Measurements from ENCODE around the gene MYH7.
A peak's percentile ranks its signal among the peaks of the same experiment; 100 is the strongest.

Gene MYH7

DNA sequence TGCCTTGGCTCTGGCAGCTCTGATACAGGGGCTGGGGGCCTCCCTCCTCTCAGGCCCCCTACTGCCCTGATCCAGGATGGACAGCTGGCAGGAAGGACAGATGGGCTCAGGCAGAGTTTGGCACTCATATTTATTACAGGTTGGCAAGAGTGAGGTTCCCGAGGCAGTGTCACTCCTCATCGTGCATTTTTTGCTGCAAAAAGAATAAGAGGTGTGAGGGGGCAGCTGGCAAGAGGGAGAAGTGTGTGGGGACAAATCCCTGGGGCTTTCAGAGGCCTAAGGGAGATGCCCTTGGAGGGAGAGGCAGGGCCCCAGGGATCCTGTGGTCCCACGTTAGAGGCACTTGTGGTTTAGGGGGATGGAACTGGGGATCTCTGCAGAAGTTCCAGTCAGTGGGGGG lies 53.6 kb downstream of the MYH7 start:
- H3K9ac ChIP-seq (ENCODE audit: low read length), result no peak overlapping the region
- H3K36me3 ChIP-seq (ENCODE audit: control insufficient read depth, insufficient read depth, low read length, severe bottlenecking), result no peaks in the 10 kb centered on the region
- H3K27me3 ChIP-seq (replicated peaks; ENCODE audit: control insufficient read depth, insufficient read depth, low read length), result peaks cover 75% of the 10 kb centered on the region
- H3K4me1 ChIP-seq (ENCODE audit: control insufficient read depth, insufficient read depth, low read length), result no peaks in the 10 kb centered on the region
- no peaks in the 10 kb centered on the region for H3K9me3 ChIP-seq (ENCODE audit: control insufficient read depth, low read length)
- DNase-seq (ENCODE audit: low read depth), result no peak
- no peak overlapping the region for H3K4me3 ChIP-seq (ENCODE audit: low read length)

DNA sequence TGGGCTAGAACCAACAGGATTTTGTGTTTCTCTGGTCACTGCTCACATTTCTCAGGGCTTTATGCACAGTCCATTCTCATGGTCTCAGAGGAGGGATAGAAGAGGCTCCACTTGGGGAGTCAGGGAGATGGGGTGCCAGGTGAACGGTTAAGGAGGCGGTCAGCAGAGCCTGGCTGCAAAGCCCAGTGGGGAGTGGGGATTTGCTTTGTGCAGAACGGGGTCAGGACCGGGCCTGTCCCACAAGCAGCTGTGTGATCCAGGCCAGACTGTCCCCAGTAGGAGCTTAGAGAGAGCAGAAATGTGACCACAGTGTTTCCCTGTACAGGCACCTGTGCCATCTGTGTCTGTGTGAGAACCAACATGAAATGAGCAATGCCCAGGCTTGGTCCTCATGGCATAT lies 54.5 kb downstream of the MYH7 start:
- Histone ChIP-seq H3K36me3 (ENCODE audit: control insufficient read depth, insufficient read depth, low read length, severe bottlenecking) (no peaks in the 10 kb centered on the region), H3K4me1 (ENCODE audit: control insufficient read depth, insufficient read depth, low read length) (no peaks in the 10 kb centered on the region), H3K27me3 (replicated peaks; ENCODE audit: control insufficient read depth, insufficient read depth, low read length) (peaks cover 75% of the 10 kb centered on the region), H3K9me3 (ENCODE audit: control insufficient read depth, low read length) (no peaks in the 10 kb centered on the region), H3K9ac (ENCODE audit: low read length) (no peak overlapping the region), H3K4me3 (ENCODE audit: low read length) (no peak overlapping the region)
- DNase-seq (ENCODE audit: low read depth), result no peak

DNA sequence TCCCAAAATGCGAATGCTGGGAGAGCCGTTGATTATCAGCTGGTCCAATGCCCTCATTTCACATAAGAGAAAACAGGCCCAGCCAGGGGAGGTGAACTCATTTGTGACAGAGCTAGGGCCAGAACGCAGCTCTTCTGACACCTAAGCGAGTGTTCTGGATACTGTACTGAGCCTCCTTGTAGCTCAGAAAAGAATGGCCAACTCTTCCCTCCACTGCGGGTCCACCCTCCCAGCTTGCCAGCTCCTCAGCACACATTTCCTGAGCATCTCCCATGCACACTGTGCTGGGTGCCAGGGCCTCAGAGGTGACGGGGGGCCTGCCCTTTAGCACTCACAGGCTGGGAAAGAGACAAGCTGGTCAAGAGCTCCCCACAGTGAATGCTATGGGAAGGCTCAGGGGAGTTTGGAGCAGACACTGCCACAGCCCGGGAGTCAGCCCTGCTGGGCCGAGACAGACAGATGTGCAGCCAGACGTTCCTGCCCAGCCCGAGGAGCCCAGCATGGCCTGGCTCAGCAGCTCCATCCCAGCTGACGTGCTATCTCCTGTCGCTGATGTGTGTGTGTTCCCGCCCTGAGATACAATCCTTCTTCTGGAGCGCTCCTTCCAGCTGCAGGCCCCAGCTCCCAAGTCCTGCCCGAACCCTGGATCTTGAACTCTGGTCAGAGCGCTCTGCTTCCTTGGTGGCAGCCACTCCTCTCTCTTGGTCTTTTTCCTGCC lies 55.1 kb downstream of the MYH7 start:
- Histone ChIP-seq H3K9me3 (ENCODE audit: control insufficient read depth, low read length) (no peaks in the 10 kb centered on the region), H3K27me3 (replicated peaks; ENCODE audit: control insufficient read depth, insufficient read depth, low read length) (peaks cover 74% of the 10 kb centered on the region), H3K9ac (ENCODE audit: low read length) (no peak overlapping the region), H3K4me1 (ENCODE audit: control insufficient read depth, insufficient read depth, low read length) (no peaks in the 10 kb centered on the region), H3K4me3 (ENCODE audit: low read length) (no peak overlapping the region), H3K36me3 (ENCODE audit: control insufficient read depth, insufficient read depth, low read length, severe bottlenecking) (no peaks in the 10 kb centered on the region)
- DNase-seq (ENCODE audit: low read depth), result no peak

DNA sequence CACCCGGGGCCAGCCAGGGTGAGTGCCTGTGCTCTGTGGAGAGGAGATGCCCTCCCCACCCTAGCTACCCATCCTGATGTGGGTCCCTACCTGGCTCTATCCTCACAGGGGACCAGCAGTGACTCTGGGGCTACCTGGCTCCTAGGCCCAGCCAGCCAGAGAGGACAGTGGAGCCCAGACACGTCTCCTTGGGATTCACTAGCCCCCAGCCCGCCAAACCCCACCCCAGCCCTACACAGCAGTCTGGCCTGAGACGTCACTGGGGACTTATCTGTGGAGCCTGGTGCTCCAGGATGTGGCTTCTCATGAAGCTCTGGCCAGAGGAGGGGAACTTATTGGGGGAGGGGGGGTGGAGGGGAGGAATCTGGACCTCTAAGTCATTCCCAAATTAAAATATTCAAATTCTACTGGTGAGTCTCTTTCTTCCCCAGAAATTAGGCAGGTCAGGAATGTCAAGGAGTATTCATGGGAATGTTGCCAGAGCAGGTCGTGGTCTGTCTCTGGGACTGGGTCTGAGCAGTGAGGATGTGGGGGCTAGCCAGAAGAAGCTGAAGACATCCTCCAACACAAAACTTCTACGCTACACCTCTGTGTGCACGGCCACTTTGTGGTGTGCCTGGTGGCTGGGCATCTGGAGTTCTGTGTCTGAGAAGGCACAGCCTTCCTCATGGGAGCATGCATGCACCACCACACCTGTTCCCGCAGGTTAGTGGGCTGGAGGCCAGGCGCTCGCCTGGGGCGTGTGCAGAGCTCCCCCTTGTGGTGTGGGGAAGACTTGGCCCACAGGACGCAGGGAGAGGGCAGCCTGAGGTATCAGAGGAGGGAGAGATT lies 55.9 kb downstream of the MYH7 start:
- H3K27me3 ChIP-seq (replicated peaks; ENCODE audit: control insufficient read depth, insufficient read depth, low read length), result peaks cover 69% of the 10 kb centered on the region
- H3K9me3 ChIP-seq (ENCODE audit: control insufficient read depth, low read length), result no peaks in the 10 kb centered on the region
- H3K4me1 ChIP-seq (ENCODE audit: control insufficient read depth, insufficient read depth, low read length), result no peaks in the 10 kb centered on the region
- H3K9ac ChIP-seq (ENCODE audit: low read length), result no peak overlapping the region
- peak; percentile 75 for DNase-seq (ENCODE audit: low read depth)
- H3K36me3 ChIP-seq (ENCODE audit: control insufficient read depth, insufficient read depth, low read length, severe bottlenecking), result no peaks in the 10 kb centered on the region
- H3K4me3 ChIP-seq (ENCODE audit: low read length), result no peak overlapping the region

DNA sequence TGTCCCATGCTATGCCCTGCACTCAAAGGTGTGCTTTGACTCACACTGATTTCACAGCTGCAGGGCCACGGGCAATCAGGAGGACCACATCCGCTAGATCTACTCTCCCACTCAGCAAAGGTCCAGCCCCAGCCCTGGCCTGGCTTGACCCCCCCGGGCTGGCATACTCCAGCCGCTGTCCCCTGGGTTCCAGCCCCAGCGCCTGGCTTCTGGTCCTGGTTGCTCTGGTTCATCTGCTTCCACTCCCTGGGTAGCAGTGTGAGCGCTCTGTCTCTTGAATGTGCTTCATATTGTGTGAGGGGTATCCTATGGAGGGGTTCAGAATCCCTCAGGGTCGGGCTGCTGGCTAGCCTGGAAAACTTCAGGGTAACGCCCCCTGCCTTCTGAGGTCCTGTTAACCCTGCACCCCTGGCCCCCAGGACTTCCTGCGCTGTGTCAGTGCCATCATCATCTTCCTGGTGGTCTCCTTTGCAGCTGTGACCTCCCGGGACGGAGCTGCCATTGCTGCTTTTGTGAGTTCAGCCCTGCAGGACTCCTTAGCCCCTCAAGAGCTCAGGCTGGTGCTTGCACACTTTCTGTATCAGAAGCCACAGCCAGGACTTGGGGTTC lies 56.7 kb downstream of the MYH7 start:
- DNase-seq (ENCODE audit: low read depth), result no peak
- Histone ChIP-seq H3K4me3 (ENCODE audit: low read length) (no peak overlapping the region), H3K27me3 (replicated peaks; ENCODE audit: control insufficient read depth, insufficient read depth, low read length) (peaks cover 74% of the 10 kb centered on the region), H3K36me3 (ENCODE audit: control insufficient read depth, insufficient read depth, low read length, severe bottlenecking) (no peaks in the 10 kb centered on the region), H3K9me3 (ENCODE audit: control insufficient read depth, low read length) (no peaks in the 10 kb centered on the region), H3K9ac (ENCODE audit: low read length) (no peak overlapping the region), H3K4me1 (ENCODE audit: control insufficient read depth, insufficient read depth, low read length) (no peaks in the 10 kb centered on the region)

DNA sequence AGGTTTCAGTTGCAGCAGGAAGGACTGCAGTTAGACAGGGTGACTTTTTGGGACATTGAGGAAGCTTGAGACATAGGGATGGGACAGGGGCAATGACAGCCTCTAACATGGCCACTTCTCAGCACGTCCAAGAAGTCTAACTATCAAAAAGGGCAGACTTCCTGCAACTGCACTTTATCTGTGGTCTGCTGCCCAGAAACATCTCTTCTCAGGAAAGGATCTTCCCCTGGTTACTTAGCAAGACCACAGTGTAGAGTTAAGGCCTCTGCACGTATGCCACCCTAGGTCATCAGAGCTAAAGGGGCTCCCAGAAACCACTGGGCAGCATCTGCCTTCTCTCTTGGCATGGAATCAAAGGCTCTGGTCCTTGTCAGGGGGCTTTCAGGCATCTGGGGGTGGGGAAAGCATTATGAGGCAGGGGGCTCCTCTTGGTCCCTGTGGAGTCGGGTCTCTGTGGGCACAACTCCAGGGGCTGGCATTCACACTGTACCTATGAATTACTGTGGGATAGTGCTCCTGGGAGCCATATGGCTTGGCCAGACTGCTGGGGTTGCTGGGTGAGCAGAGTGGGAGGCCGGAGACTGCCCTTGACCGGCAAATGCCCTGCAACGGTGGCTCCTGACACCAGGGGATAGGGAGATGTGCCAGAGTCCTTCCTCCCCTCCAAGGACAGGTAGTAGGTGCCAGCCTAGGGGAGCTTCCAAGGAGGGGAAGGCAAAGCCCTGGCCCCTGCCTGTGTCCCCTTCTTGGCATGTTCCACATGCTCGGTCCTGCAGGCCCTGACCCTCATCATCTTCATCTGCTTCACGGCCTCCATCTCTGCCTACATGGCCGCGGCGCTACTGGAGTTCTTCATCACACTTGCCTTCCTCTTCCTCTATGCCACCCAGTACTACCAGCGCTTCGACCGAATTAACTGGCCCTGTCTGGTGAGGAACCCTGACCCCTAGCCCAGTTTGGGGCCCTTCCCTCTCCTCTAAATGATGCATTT lies 57.6 kb downstream of the MYH7 start:
- no peak for DNase-seq (ENCODE audit: low read depth)

DNA sequence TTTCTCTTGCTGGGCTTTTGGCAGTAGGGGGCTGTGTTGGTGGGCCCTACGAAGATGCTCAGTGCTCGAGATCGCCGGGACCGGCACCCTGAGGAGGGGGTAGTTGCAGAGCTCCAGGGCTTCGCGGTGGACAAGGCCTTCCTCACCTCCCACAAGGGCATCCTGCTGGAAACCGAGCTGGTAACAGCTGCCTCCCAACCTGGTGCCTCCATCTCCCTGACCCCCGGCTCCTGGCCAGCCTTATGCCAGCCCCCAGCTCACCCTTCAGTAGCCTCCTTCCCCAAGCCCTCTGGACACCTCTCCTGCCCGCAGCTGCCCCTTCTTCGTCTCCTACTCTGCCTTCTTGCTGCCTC lies 58.3 kb downstream of the MYH7 start:
- no peaks in the 10 kb centered on the region for H3K36me3 ChIP-seq (ENCODE audit: control insufficient read depth, insufficient read depth, low read length, severe bottlenecking)
- no peak overlapping the region for H3K9ac ChIP-seq (ENCODE audit: low read length)
- no peaks in the 10 kb centered on the region for H3K4me1 ChIP-seq (ENCODE audit: control insufficient read depth, insufficient read depth, low read length)
- H3K4me3 ChIP-seq (ENCODE audit: low read length), result no peak overlapping the region
- peaks cover 65% of the 10 kb centered on the region for H3K27me3 ChIP-seq (replicated peaks; ENCODE audit: control insufficient read depth, insufficient read depth, low read length)
- no peaks in the 10 kb centered on the region for H3K9me3 ChIP-seq (ENCODE audit: control insufficient read depth, low read length)
- DNase-seq (ENCODE audit: low read depth), result no peak

More for the DNA sequence above, 57.6 kb downstream of the MYH7 start:
- H3K27me3 ChIP-seq (replicated peaks; ENCODE audit: control insufficient read depth, insufficient read depth, low read length), result peaks cover 69% of the 10 kb centered on the region
- no peak overlapping the region for H3K4me3 ChIP-seq (ENCODE audit: low read length)
- H3K4me1 ChIP-seq (ENCODE audit: control insufficient read depth, insufficient read depth, low read length), result no peaks in the 10 kb centered on the region
- H3K36me3 ChIP-seq (ENCODE audit: control insufficient read depth, insufficient read depth, low read length, severe bottlenecking), result no peaks in the 10 kb centered on the region
- H3K9me3 ChIP-seq (ENCODE audit: control insufficient read depth, low read length), result no peaks in the 10 kb centered on the region
- no peak overlapping the region for H3K9ac ChIP-seq (ENCODE audit: low read length)

DNA sequence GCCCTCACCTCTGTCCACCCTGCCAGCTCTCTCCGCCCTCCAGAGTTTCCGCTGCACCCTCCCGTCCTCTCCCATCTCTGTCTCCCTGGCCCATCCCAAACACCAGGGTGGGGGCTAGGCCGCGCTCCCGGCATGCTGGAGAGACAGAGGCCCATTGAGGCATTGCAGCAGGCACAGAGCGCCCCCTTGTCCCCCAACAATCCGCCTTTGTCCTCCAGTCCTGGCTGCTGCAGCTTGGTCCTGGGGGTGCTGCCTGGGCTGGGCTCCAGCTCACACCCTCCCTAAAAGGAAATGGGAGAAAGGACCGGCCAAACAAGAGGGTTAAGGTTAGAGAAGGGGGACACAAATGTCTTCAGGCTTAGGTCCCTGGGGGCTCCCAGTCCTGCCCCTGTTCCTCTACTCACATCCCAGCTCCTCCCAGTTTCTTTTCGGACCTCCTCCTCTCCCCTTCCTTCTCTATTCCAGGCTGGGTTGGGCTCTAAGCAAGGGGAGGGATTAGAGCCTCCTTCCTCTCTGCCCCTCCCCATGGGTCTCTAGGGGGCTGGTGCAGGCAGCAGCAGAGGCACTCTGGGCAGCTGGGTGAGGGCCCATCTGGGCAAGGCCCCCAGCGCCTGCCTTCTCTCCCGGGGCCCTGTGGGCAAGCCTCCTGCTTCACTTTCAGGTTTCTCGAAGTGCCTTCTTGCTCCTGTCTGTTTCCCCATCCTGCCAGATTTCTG lies 58.8 kb downstream of the MYH7 start, which contains the start of gene CMTM5:
CMTM5 (plus strand) TSS at position 565 of the 716 bp plus-strand sequence. CDS start 206 bp downstream, outside the sequence.
- no peak for DNase-seq (ENCODE audit: low read depth)
- no peaks in the 10 kb centered on the region for H3K9me3 ChIP-seq (ENCODE audit: control insufficient read depth, low read length)
- H3K4me3 ChIP-seq (ENCODE audit: low read length), result no peak within 1 kb of the TSS
- peaks cover 61% of the 10 kb centered on the region for H3K27me3 ChIP-seq (replicated peaks; ENCODE audit: control insufficient read depth, insufficient read depth, low read length)
- no peaks in the 10 kb centered on the region for H3K36me3 ChIP-seq (ENCODE audit: control insufficient read depth, insufficient read depth, low read length, severe bottlenecking)
- H3K9ac ChIP-seq (ENCODE audit: low read length), result no peak within 1 kb of the TSS
- no peaks in the 10 kb centered on the region for H3K4me1 ChIP-seq (ENCODE audit: control insufficient read depth, insufficient read depth, low read length)

DNA sequence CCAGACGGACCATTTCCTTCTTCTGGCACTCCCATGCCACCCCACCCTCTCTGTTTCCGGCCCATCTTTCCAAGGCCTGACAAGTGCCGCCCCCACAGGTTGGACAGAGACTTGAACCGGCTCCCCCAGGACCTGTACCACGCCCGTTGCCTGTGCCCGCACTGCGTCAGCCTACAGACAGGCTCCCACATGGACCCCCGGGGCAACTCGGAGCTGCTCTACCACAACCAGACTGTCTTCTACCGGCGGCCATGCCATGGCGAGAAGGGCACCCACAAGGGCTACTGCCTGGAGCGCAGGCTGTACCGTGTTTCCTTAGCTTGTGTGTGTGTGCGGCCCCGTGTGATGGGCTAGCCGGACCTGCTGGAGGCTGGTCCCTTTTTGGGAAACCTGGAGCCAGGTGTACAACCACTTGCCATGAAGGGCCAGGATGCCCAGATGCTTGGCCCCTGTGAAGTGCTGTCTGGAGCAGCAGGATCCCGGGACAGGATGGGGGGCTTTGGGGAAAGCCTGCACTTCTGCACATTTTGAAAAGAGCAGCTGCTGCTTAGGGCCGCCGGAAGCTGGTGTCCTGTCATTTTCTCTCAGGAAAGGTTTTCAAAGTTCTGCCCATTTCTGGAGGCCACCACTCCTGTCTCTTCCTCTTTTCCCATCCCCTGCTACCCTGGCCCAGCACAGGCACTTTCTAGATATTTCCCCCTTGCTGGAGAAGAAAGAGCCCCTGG lies 59.8 kb downstream of the MYH7 start:
- Histone ChIP-seq H3K4me1 (ENCODE audit: control insufficient read depth, insufficient read depth, low read length) (no peaks in the 10 kb centered on the region), H3K9me3 (ENCODE audit: control insufficient read depth, low read length) (no peaks in the 10 kb centered on the region), H3K4me3 (ENCODE audit: low read length) (no peak overlapping the region), H3K36me3 (ENCODE audit: control insufficient read depth, insufficient read depth, low read length, severe bottlenecking) (no peaks in the 10 kb centered on the region), H3K9ac (ENCODE audit: low read length) (no peak overlapping the region), H3K27me3 (replicated peaks; ENCODE audit: control insufficient read depth, insufficient read depth, low read length) (peaks cover 54% of the 10 kb centered on the region)
- no peak for DNase-seq (ENCODE audit: low read depth)

DNA sequence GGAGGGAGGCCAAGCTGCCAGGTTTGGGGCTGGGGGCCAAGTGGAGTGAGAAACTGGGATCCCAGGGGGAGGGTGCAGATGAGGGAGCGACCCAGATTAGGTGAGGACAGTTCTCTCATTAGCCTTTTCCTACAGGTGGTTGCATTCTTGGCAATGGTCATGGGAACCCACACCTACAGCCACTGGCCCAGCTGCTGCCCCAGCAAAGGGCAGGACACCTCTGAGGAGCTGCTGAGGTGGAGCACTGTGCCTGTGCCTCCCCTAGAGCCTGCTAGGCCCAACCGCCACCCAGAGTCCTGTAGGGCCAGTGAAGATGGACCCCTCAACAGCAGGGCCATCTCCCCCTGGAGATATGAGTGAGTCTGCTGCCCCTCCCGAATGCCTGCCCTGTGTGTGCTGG lies 62.4 kb downstream of the MYH7 start:
- Histone ChIP-seq H3K27me3 (replicated peaks; ENCODE audit: control insufficient read depth, insufficient read depth, low read length) (peaks cover 46% of the 10 kb centered on the region), H3K4me1 (ENCODE audit: control insufficient read depth, insufficient read depth, low read length) (no peaks in the 10 kb centered on the region), H3K4me3 (ENCODE audit: low read length) (no peak overlapping the region), H3K36me3 (ENCODE audit: control insufficient read depth, insufficient read depth, low read length, severe bottlenecking) (no peaks in the 10 kb centered on the region), H3K9me3 (ENCODE audit: control insufficient read depth, low read length) (no peaks in the 10 kb centered on the region), H3K9ac (ENCODE audit: low read length) (no peak overlapping the region)
- DNase-seq (ENCODE audit: low read depth), result no peak

All from adipocyte (in vitro differentiated cells).